Neuron (in vitro differentiated cells): Measurements from ENCODE around the gene ERFL.

Source experiments
- H2AFZ ChIP-seq: one replicate; pipeline ENCODE4 v1.6.1; 2013; ENCODE audit warnings: low read depth, mild to moderate bottlenecking, inconsistent platforms, low read length, moderate library complexity
- H3K27me3 ChIP-seq: one replicate; pipeline ENCODE4 v1.6.1; 2013; ENCODE audit warnings: low read length; ENCODE audit not compliant: insufficient read depth
- H3K36me3 ChIP-seq: one replicate; pipeline ENCODE4 v1.6.1; 2013; ENCODE audit warnings: low read length; ENCODE audit not compliant: insufficient read depth
- H3K4me1 ChIP-seq: one replicate; pipeline ENCODE4 v1.6.1; 2013; ENCODE audit warnings: low read length; ENCODE audit not compliant: insufficient read depth
- H3K4me3 ChIP-seq: 2 replicates; pipeline ENCODE4 v1.5.1; 2013; ENCODE audit warnings: mild to moderate bottlenecking, low read length, moderate library complexity
- H3K9me3 ChIP-seq: one replicate; pipeline ENCODE4 v1.6.1; 2013; ENCODE audit warnings: low read length

ERFL gene

DNA sequence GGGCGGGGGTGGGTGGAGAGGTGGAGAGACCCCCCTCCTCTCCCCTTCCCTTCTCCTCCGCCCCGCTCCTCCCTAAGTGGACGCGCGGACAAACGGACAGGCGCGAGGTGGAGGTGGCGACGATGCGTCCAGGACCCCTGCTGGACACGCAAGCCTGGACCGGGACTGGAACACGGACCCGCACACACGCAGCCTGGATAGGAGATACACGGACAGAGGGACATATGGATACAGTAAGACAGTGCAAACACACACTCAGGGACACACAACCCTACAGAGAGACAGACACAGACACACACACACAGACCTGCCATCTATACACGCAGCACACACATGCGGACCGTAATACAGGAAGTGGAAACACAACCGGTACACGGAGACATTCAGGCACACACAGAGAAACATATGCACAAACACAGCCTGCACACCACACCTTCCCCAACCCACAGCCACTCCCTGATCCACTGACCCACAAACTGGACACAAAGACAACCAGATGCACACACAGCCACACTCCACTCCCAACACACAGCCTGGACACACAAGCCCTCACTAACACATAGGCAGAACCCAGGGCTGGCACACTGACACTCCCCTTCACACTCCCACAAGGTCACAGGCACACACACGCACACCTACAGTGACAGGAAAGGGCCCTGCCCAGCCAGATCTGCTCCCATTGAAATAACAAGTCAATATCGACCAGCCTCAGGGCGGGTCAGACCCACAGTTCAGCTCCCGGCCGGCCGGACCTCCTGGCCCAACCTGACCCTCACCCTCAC is 696 bp upstream of the ERFL start:
- Histone ChIP-seq H3K4me1 (peaks cover 15% of the 10 kb centered on the region), H3K27me3 (peaks cover 71% of the 10 kb centered on the region), H3K4me3 (peak overlapping the region; percentile 17), H3K36me3 (no peaks in the 10 kb centered on the region), H3K9me3 (no peaks in the 10 kb centered on the region), H2AFZ (no peak overlapping the region)

GRCh38 chr19:41927497-41928192 is 604 bp downstream of the ERFL start:
- H3K4me1 ChIP-seq: peaks cover 8% of the 10 kb centered on the region
- peak overlapping the region; percentile 39 for H3K4me3 ChIP-seq
- no peak overlapping the region for H2AFZ ChIP-seq
- peaks cover 71% of the 10 kb centered on the region for H3K27me3 ChIP-seq
- H3K36me3 ChIP-seq: no peaks in the 10 kb centered on the region
- H3K9me3 ChIP-seq: no peaks in the 10 kb centered on the region

DNA sequence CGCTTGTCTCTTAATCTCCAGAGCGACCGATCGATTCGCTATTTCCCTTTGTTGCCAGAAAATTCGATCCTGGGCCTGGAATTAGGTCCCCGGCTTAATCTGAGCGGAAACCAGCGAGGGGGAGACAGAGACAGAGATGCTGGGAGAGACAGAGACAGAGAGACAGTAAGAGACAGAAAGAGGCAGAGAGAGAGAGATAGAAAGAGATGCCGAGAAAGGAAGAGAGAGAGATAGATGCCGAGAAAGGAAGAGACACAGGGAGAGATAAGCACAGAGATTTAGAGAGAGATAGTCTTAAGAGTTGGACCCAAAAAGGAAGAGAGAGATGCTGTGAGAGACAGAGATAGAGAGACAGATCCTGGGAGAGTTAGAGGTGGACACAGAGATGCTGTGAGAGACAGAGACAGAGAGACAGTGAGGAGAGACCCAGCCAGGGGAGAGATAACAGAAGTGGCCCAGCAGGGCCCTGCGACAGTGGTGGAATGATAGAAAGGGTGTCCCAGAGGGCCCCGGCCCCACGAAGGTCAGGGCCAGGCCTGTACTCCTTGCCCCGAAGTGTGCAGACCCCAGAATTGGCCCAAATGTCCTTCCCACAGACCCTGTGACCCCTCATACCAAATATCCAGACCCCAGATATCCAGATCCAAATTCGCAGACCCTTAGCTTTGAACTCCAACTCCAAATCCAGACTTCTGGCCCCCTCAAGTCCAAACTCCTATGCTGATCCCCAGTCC is 1.3 kb downstream of the ERFL start:
- H2AFZ ChIP-seq: no peak overlapping the region
- H3K4me3 ChIP-seq: no peak overlapping the region
- H3K27me3 ChIP-seq: peaks cover 70% of the 10 kb centered on the region
- peaks cover 7% of the 10 kb centered on the region for H3K4me1 ChIP-seq
- H3K9me3 ChIP-seq: no peaks in the 10 kb centered on the region
- no peaks in the 10 kb centered on the region for H3K36me3 ChIP-seq

- Histone ChIP-seq H3K4me3 (no peak overlapping the region), H3K4me1 (peaks cover 7% of the 10 kb centered on the region), H3K27me3 (peaks cover 69% of the 10 kb centered on the region), H3K36me3 (no peaks in the 10 kb centered on the region), H2AFZ (no peak overlapping the region), H3K9me3 (no peaks in the 10 kb centered on the region)
These were observed 2.1 kb downstream of the ERFL start for GRCh38 chr19:41926028-41926762.

DNA sequence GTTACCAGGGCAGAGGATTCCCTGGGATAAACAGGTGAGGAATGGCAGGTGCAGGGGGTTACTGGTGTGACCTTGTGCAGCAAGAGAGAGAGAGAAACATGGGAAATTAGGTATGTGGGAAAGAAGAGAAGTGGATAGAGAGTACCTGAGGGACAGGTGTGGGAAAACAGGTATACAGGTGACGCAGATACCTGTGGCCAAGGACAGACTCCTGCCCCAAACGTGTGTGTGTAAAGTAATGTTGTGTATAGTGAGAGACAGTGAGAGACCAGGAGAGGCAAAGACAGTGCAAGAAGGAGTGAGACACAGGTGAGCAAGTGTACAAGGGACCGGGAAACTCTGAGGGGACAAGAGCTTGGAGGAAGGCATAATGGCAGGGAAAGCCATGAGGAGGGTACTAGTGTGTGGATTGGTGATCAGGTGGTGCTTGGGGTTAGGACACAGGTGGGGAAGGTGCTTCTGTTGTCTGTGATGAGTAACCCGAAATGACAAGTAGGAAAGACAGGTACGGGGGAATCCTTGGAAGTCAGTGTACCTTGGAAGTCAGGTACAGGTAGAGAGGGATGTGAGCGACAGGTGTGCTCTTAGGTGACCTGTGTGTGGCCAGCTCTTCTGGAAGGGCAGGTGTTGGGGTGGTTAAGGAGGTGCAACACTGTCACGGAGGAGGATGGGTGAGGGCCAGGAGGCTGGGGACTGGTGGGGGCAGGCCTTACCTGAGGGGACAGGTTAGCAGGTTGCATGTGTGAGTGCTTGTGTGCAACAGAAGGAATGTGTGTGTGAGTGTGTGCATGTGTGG is 2.8 kb downstream of the ERFL start:
- no peak overlapping the region for H3K4me3 ChIP-seq
- peaks cover 69% of the 10 kb centered on the region for H3K27me3 ChIP-seq
- no peaks in the 10 kb centered on the region for H3K9me3 ChIP-seq
- H3K36me3 ChIP-seq: no peaks in the 10 kb centered on the region
- no peak overlapping the region for H2AFZ ChIP-seq
- H3K4me1 ChIP-seq: peaks cover 7% of the 10 kb centered on the region

- H3K9me3 ChIP-seq: no peaks in the 10 kb centered on the region
- H3K4me3 ChIP-seq: no peak overlapping the region
- peaks cover 64% of the 10 kb centered on the region for H3K27me3 ChIP-seq
- H3K4me1 ChIP-seq: peaks cover 7% of the 10 kb centered on the region
- no peak overlapping the region for H2AFZ ChIP-seq
- H3K36me3 ChIP-seq: no peaks in the 10 kb centered on the region
These were observed 3.8 kb downstream of the ERFL start for GRCh38 chr19:41924151-41925145.

GRCh38 chr19:41923045-41923788 is 5.0 kb downstream of the ERFL start:
- H3K4me1 ChIP-seq: peaks cover 2% of the 10 kb centered on the region

DNA sequence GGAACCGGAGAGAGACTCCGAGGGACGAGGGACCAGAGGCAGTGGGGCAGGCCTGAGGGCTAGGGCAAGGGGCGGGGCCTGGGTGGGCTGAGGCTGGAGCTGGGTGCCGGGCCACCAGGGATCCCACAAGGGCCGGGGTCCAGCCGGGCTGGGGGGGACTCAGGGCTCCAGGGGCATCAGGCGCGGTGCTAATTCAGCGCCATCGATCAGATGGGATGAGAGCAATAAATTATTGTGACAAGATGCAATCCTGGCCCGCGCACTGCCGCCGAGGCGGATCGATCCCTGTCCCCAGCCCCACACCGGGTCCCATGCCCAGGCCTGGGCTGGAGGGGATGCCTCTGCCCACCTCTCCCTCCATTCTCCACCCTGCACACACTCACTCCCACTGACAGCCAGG is 5.7 kb downstream of the ERFL start:
- Histone ChIP-seq H2AFZ (no peak overlapping the region), H3K27me3 (peaks cover 50% of the 10 kb centered on the region), H3K4me3 (no peak overlapping the region)

More at GRCh38 chr19:41923045-41923788, 5.0 kb downstream of the ERFL start:
- Histone ChIP-seq H3K4me3 (no peak overlapping the region), H3K27me3 (peaks cover 54% of the 10 kb centered on the region), H2AFZ (no peak overlapping the region), H3K36me3 (no peaks in the 10 kb centered on the region), H3K9me3 (no peaks in the 10 kb centered on the region)

DNA sequence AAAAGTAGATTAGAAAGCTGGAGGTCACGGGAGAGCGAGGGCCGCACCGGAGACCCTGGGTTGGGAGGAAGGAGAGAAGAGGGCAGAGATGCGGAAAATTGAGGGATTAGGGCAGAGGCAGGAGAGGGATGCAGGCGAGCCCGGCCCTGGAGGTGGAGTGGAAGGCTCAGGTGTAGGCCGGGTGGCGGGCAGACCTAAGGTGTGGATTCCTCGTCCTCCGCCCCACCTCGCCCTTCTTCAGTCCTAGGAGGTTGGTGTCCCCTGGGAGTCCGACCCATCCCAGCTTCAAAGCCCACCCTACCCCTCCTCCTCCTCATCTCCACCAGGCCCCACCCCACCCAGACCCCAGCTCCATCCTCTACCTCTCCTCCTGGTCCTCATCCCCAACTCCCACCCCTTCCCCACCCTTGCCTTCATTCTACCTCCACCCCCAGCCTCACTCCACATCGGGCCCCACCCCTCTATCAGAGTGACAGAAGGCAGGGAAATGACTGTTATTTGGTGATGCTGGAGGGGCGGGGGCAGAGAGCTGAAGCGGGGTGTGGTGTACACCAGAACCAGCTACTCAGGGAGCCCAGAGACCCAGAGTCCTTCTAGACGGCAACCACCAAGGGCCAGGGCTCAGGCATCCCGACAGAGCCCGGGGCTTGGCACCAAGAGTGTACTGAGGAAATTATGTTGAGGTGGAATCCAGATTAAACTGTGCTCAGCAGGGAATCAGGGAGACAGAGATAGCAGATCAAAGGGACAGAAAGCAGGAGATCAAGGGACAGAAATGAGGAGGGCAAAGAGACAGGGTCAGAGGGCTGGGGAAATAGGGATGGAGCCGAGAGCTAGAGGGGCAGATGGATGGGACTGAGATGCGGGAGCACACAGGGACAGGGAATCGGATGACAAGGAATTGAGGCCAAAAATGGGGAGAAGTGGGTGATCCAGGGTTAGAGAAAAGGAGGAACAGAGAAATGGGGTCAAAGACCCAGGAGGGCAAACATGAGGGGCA is 6.4 kb downstream of the ERFL start:
- no peaks in the 10 kb centered on the region for H3K36me3 ChIP-seq
- H3K9me3 ChIP-seq: no peaks in the 10 kb centered on the region
- peaks cover 46% of the 10 kb centered on the region for H3K27me3 ChIP-seq
- H3K4me1 ChIP-seq: no peaks in the 10 kb centered on the region
- no peak overlapping the region for H3K4me3 ChIP-seq
- no peak overlapping the region for H2AFZ ChIP-seq

More for the DNA sequence above, 5.7 kb downstream of the ERFL start:
- no peaks in the 10 kb centered on the region for H3K36me3 ChIP-seq
- H3K4me1 ChIP-seq: no peaks in the 10 kb centered on the region
- H3K9me3 ChIP-seq: no peaks in the 10 kb centered on the region

GRCh38 chr19:41920882-41921576 is 7.2 kb downstream of the ERFL start:
- no peaks in the 10 kb centered on the region for H3K36me3 ChIP-seq
- H3K4me1 ChIP-seq: no peaks in the 10 kb centered on the region
- no peak overlapping the region for H3K4me3 ChIP-seq

More at GRCh38 chr19:41920882-41921576, 7.2 kb downstream of the ERFL start:
- peaks cover 48% of the 10 kb centered on the region for H3K27me3 ChIP-seq
- H3K9me3 ChIP-seq: no peaks in the 10 kb centered on the region
- no peak overlapping the region for H2AFZ ChIP-seq
